Parathyroid adenoma (tissue), 2 donors: ENCODE results near the gene PDZK1.

Source experiments
- H2AFZ ChIP-seq: fragments of 300-600 bp; sonication (generic); one replicate; pipeline ENCODE4 v1.7.0; 2017; ENCODE audit warnings: antibody characterized with exemption, mild to moderate bottlenecking
- H3K27ac ChIP-seq: fragments of 300-600 bp; sonication (generic); one replicate; pipeline ENCODE4 v1.7.0; 2017
- H3K27me3 ChIP-seq: fragments of 300-600 bp; sonication (generic); one replicate; pipeline ENCODE4 v1.7.0; 2017; ENCODE audit warnings: low read length; ENCODE audit not compliant: control insufficient read depth, insufficient read depth
- H3K36me3 ChIP-seq: fragments of 300-600 bp; sonication (generic); one replicate; pipeline ENCODE4 v1.7.0; 2017; ENCODE audit warnings: low read length; ENCODE audit not compliant: control insufficient read depth, insufficient read depth
- H3K4me1 ChIP-seq: fragments of 300-600 bp; sonication (generic); one replicate; pipeline ENCODE4 v1.7.0; 2017; ENCODE audit warnings: control low read depth
- H3K4me2 ChIP-seq: fragments of 300-600 bp; sonication (generic); one replicate; pipeline ENCODE4 v1.7.0; 2017; ENCODE audit warnings: low read length
- H3K4me3 ChIP-seq: fragments of 300-600 bp; sonication (generic); one replicate; pipeline ENCODE4 v1.7.0; 2017; ENCODE audit warnings: low read depth, low read length
- H3K79me2 ChIP-seq: fragments of 300-600 bp; sonication (generic); one replicate; pipeline ENCODE4 v1.7.0; 2017; ENCODE audit warnings: control low read depth
- H3K9ac ChIP-seq: fragments of 300-600 bp; sonication (generic); one replicate; pipeline ENCODE4 v1.7.0; 2017; ENCODE audit warnings: mild to moderate bottlenecking
- H3K9me3 ChIP-seq: fragments of 300-600 bp; sonication (generic); one replicate; pipeline ENCODE4 v1.7.0; 2017; ENCODE audit warnings: low read length; ENCODE audit not compliant: control insufficient read depth
- TF ChIP-seq, protein P1 (sequence below): fragments of 300-600 bp; sonication (generic); IDR thresholded peaks from one replicate; pipeline ENCODE4 v1.7.0; 2017; ENCODE audit warnings: antibody characterized with exemption, mild to moderate bottlenecking
- donor health status: primary hyperparathyroidism.

PDZK1 gene

DNA sequence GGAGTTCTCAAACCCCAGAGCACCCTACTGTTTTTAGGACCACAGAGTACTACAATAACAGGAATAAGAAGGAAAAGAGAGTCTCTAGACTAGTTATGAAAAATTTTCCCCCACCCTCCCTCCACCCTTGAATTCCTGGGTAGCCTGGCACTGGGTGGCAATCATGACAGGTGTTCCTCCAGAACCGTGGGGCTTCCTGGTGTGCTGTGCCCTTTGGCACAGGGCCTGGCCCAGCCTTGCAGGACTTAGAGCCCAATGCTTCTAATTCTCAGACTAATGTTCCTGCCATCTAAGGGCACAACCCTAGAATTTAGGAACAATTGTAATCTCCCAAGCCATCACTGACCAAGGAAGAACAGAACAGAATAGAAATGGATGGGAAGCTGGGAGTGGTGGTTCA, 10.7 kb upstream of the PDZK1 start:
- Histone ChIP-seq H3K4me3 (no peak overlapping the region), H3K27me3 (no peaks in the 10 kb centered on the region), H3K4me1 (no peaks in the 10 kb centered on the region), H3K9ac (no peak overlapping the region), H3K9me3 (no peaks in the 10 kb centered on the region), H3K79me2 (no peaks in the 10 kb centered on the region), H3K4me2 (no peak overlapping the region), H3K36me3 (no peaks in the 10 kb centered on the region), H2AFZ (no peak overlapping the region), H3K27ac (no peak overlapping the region)
- TF ChIP-seq, protein P1, sequence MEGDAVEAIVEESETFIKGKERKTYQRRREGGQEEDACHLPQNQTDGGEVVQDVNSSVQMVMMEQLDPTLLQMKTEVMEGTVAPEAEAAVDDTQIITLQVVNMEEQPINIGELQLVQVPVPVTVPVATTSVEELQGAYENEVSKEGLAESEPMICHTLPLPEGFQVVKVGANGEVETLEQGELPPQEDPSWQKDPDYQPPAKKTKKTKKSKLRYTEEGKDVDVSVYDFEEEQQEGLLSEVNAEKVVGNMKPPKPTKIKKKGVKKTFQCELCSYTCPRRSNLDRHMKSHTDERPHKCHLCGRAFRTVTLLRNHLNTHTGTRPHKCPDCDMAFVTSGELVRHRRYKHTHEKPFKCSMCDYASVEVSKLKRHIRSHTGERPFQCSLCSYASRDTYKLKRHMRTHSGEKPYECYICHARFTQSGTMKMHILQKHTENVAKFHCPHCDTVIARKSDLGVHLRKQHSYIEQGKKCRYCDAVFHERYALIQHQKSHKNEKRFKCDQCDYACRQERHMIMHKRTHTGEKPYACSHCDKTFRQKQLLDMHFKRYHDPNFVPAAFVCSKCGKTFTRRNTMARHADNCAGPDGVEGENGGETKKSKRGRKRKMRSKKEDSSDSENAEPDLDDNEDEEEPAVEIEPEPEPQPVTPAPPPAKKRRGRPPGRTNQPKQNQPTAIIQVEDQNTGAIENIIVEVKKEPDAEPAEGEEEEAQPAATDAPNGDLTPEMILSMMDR = no peak

DNA sequence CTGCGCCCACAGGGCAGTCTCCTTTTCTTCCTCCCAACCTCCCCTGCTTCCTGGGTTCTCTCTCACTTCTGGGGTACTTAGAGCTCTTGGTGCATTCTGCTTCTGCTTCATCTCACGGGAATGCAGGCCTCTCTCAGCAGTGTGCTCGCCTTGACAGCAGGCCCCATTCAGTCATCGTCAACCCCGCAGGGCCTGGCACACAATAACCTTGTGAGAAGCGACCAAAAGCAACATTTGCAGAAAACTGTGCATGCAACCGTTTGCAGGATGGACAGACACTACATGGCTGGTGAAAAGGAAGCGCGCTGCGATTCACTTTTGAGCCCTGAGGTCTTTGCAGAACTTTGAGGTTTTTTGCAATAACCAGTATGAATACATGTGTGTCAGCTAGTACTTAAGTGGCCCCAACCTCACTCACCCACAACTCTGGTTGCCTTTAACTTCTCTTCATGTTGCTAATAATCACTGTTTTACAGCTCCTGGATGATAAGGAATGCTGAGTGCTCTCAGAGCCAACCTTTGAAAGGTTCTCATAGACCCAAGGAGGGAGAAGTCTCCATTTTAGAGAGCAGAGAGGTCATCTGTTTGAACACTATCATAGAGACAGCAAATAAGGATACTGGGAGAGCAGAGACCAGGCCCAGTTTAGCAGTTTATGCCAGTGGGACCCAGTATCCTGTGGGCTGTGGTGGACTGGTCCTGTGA, 9.6 kb upstream of the PDZK1 start:
- no peaks in the 10 kb centered on the region for H3K27me3 ChIP-seq
- no peak overlapping the region for H3K4me2 ChIP-seq
- no peaks in the 10 kb centered on the region for H3K9me3 ChIP-seq
- H3K4me1 ChIP-seq = no peaks in the 10 kb centered on the region
- no peak overlapping the region for H3K9ac ChIP-seq
- no peak overlapping the region for H3K27ac ChIP-seq
- no peaks in the 10 kb centered on the region for H3K79me2 ChIP-seq
- no peak overlapping the region for H2AFZ ChIP-seq
- TF ChIP-seq, protein P1 = no peak
- H3K4me3 ChIP-seq = no peak overlapping the region
- H3K36me3 ChIP-seq = no peaks in the 10 kb centered on the region

- no peak overlapping the region for H3K4me3 ChIP-seq
- no peaks in the 10 kb centered on the region for H3K79me2 ChIP-seq
- no peaks in the 10 kb centered on the region for H3K36me3 ChIP-seq
- no peaks in the 10 kb centered on the region for H3K9me3 ChIP-seq
- H2AFZ ChIP-seq = no peak overlapping the region
- no peak overlapping the region for H3K9ac ChIP-seq
- H3K4me1 ChIP-seq = no peaks in the 10 kb centered on the region
- no peak overlapping the region for H3K27ac ChIP-seq
- TF ChIP-seq, protein P1 = no peak
- H3K4me2 ChIP-seq = no peak overlapping the region
- H3K27me3 ChIP-seq = no peaks in the 10 kb centered on the region
Observed at GRCh38 chr1:145714524-145715111, 7.5 kb upstream of the PDZK1 start.

GRCh38 chr1:145711213-145711651, 4.1 kb upstream of the PDZK1 start:
- no peaks in the 10 kb centered on the region for H3K79me2 ChIP-seq
- no peaks in the 10 kb centered on the region for H3K4me1 ChIP-seq
- H3K36me3 ChIP-seq = no peaks in the 10 kb centered on the region
- H3K4me3 ChIP-seq = no peak overlapping the region
- H3K27me3 ChIP-seq = no peaks in the 10 kb centered on the region
- H3K4me2 ChIP-seq = no peak overlapping the region
- TF ChIP-seq, protein P1 = no peak
- no peak overlapping the region for H2AFZ ChIP-seq
- H3K27ac ChIP-seq = no peak overlapping the region
- no peak overlapping the region for H3K9ac ChIP-seq
- H3K9me3 ChIP-seq = no peaks in the 10 kb centered on the region
